GM23248 (cell line): ENCODE measurements around the gene AFDN. TPM values are rescaled to one million over a fixed set of nuclear protein-coding genes. Genes with fewer than 3 reads are reported as not detected.

Source experiments
- DNase-seq: peaks from one replicate; pipeline ENCODE4 v3.0.0-alpha.2; 2015
- H2AFZ ChIP-seq: fragments of 200-600 bp; sonication (generic); 2 replicates; pipeline ENCODE4 v1.6.1; 2016; ENCODE audit warnings: antibody characterized with exemption
- H3F3A ChIP-seq: fragments of 200-600 bp; sonication (generic); 2 replicates; pipeline ENCODE4 v1.6.1; 2016; ENCODE audit warnings: mild to moderate bottlenecking, antibody characterized with exemption, mixed run types; ENCODE audit not compliant: insufficient read depth
- H3K27ac ChIP-seq: fragments of 200-600 bp; sonication (generic); 2 replicates; pipeline ENCODE4 v1.5.1; 2016; ENCODE audit warnings: mild to moderate bottlenecking
- H3K27me3 ChIP-seq: fragments of 200-600 bp; sonication (generic); replicated peaks from 2 replicates; pipeline ENCODE4 v1.6.1; 2016; ENCODE audit warnings: mild to moderate bottlenecking; ENCODE audit not compliant: insufficient read depth
- H3K36me3 ChIP-seq: fragments of 200-600 bp; sonication (generic); 2 replicates; pipeline ENCODE4 v1.6.1; 2016; ENCODE audit warnings: low read depth, mild to moderate bottlenecking
- H3K4me1 ChIP-seq: fragments of 200-600 bp; sonication (generic); 2 replicates; pipeline ENCODE4 v1.6.1; 2016; ENCODE audit warnings: mild to moderate bottlenecking; ENCODE audit not compliant: insufficient read depth
- H3K4me2 ChIP-seq: fragments of 200-600 bp; sonication (generic); one replicate; pipeline ENCODE4 v1.6.1; 2016; ENCODE audit warnings: mild to moderate bottlenecking; ENCODE audit not compliant: unreplicated experiment
- H3K4me3 ChIP-seq: fragments of 200-600 bp; sonication (generic); 2 replicates; pipeline ENCODE4 v1.5.1; 2016; ENCODE audit warnings: mild to moderate bottlenecking
- H3K79me2 ChIP-seq: fragments of 200-600 bp; sonication (generic); 2 replicates; pipeline ENCODE4 v1.6.1; 2016; ENCODE audit warnings: mild to moderate bottlenecking; ENCODE audit not compliant: insufficient read depth
- H3K9ac ChIP-seq: fragments of 200-600 bp; sonication (generic); 2 replicates; pipeline ENCODE4 v1.6.1; 2016; ENCODE audit warnings: mild to moderate bottlenecking
- H3K9me2 ChIP-seq: fragments of 200-600 bp; sonication (generic); 2 replicates; pipeline ENCODE4 v1.6.1; 2016; ENCODE audit warnings: mixed run types, mild to moderate bottlenecking, moderate library complexity; ENCODE audit not compliant: insufficient read depth
- H3K9me3 ChIP-seq: fragments of 200-600 bp; sonication (generic); one replicate; pipeline ENCODE4 v1.6.1; 2017; ENCODE audit warnings: low read depth
- H4K20me1 ChIP-seq: fragments of 200-600 bp; sonication (generic); 2 replicates; pipeline ENCODE4 v1.6.0; 2016; ENCODE audit not compliant: insufficient read depth
- EZH2 ChIP-seq: fragments of 200-600 bp; sonication (generic); IDR thresholded peaks from 2 replicates; pipeline ENCODE4 v1.6.1; 2018; ENCODE audit warnings: antibody characterized with exemption, mild to moderate bottlenecking; ENCODE audit not compliant: insufficient read depth, poor library complexity, severe bottlenecking
- EZH2phosphoT487 ChIP-seq: fragments of 200-600 bp; sonication (generic); IDR thresholded peaks from 2 replicates; pipeline ENCODE4 v1.6.1; 2018; ENCODE audit warnings: antibody characterized with exemption, moderate library complexity, mild to moderate bottlenecking, low read depth; ENCODE audit not compliant: insufficient read depth
- WGBS, 2 experiments: methylation state at CpG; one replicate each; pipeline ENCODE4 v1.1.6; 2015 to 2017; ENCODE audit warnings: low lambda C conversion rate in 2 of 2, low coverage in 1 of 2; ENCODE audit errors: missing lambda C conversion rate in 2 of 2; 5-methylcytosine and 5-hydroxymethylcytosine counted together
- in situ Hi-C: fragments of 300-500 bp; cut with MboI; formaldehyde crosslinking; loops from 2 replicates; pipeline ENCODE4 v1.15.0; 2020
- polyA plus RNA-seq: library from polyadenylated mRNA; unstranded; fragments of >200 nt; fragmentation: Nextera tagmentation; extraction: Ambion mirVana; gene quantifications from 2 replicates; pipeline ENCODE4 v1.2.1, GENCODE V29; 2016
- total RNA-seq: library from RNA; depleted of rRNA; stranded (reverse); fragments of >200 nt; shearing (Covaris generic); gene quantifications from 2 replicates; pipeline ENCODE4 v1.2.3, GENCODE V29; 2014

The AFDN gene
- total and polyA plus RNA-seq, 2 experiments from 2014 or later: 4.5 to 13.8 TPM

DNA sequence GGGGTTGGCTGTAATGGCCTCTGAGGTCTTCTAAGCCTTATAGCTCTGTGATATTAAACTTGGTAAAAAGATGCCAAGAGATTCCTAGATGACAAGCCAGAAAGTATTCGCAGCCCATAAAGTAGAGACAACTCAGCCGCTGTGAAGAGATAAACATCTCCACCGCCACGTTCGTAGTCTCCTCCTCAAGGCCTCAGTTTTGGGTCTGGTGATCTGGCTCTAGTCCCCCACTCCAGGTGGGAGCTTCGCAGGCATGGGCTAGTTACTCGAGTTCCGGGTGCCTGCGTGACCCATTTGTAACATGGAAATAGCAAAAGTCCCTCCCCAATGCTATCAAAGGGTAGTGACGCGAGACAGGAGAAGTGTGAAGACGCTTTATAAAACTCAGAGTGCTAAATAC is 28.3 kb upstream of the AFDN start:
- 80 to 81% methylated on average over 12 of the region's 12 CpGs for WGBS, 2 experiments

DNA sequence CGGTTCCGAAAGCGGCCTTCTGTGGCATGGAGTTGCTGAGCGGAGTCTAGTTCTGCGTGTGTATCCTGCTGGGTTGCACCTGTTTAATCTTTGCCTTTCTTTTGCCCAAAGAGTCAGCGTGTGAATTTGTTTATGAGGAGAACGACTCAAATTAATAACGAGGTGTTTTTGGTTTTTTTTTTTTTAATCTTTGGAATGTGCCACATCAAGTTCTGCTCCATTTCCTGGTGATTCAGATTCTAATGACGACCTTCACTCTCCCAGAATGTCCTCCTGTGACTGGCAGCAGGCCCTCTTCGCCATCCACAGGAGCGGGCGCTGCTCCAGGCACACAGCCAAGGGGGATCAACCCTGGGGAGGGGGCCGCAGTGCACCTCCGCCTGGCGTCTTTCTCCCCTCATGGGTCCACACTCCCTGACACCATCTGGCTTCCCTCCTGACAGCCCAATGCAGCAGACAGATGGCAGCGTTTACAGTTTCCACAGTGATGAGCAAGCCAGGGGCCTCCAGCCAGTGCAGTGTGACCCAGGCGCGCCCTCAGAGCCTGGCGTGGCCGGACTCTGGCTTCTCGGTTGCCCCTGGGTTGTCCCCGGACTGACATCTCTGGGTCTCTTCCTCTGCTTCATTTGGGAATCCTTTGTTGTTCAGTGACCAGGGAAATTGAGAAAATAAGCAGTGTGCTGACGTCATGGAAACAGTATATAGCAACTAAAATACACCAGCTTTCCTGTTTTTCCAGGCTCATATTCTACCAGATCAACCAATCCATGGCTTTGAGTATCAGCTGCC is 27.5 kb upstream of the AFDN start:
- H4K20me1 ChIP-seq: no peaks in the 10 kb centered on the region
- DNase-seq: peak; percentile 22
- H3K4me1 ChIP-seq: no peaks in the 10 kb centered on the region
- 33% methylated on average over 22 to 23 of the region's 23 CpGs for WGBS, 2 experiments
- no peak overlapping the region for H2AFZ ChIP-seq
- no peaks in the 10 kb centered on the region for H3F3A ChIP-seq
- in situ Hi-C loops: no loop called here
- no peak overlapping the region for H3K4me2 ChIP-seq
- H3K9me3 ChIP-seq: no peaks in the 10 kb centered on the region
- H3K27ac ChIP-seq: no peak overlapping the region
- no peaks in the 10 kb centered on the region for H3K36me3 ChIP-seq
- H3K4me3 ChIP-seq: no peak overlapping the region
- H3K79me2 ChIP-seq: no peaks in the 10 kb centered on the region
- H3K27me3 ChIP-seq: peaks cover 18% of the 10 kb centered on the region
- TF ChIP-seq EZH2: no peak
- no peak for TF ChIP-seq EZH2phosphoT487
- no peak overlapping the region for H3K9ac ChIP-seq
- H3K9me2 ChIP-seq: no peaks in the 10 kb centered on the region

More for the DNA sequence above, 28.3 kb upstream of the AFDN start:
- H3F3A ChIP-seq: no peaks in the 10 kb centered on the region
- no peaks in the 10 kb centered on the region for H3K4me1 ChIP-seq
- H3K9me2 ChIP-seq: no peaks in the 10 kb centered on the region
- DNase-seq: no peak
- no peak overlapping the region for H2AFZ ChIP-seq
- H4K20me1 ChIP-seq: no peaks in the 10 kb centered on the region
- no peaks in the 10 kb centered on the region for H3K9me3 ChIP-seq
- H3K36me3 ChIP-seq: no peaks in the 10 kb centered on the region
- peaks cover 18% of the 10 kb centered on the region for H3K27me3 ChIP-seq
- in situ Hi-C loops: no loop called here
- no peak overlapping the region for H3K9ac ChIP-seq
- no peak overlapping the region for H3K4me3 ChIP-seq
- no peaks in the 10 kb centered on the region for H3K79me2 ChIP-seq
- H3K4me2 ChIP-seq: no peak overlapping the region
- TF ChIP-seq EZH2: no peak
- no peak for TF ChIP-seq EZH2phosphoT487
- no peak overlapping the region for H3K27ac ChIP-seq

DNA sequence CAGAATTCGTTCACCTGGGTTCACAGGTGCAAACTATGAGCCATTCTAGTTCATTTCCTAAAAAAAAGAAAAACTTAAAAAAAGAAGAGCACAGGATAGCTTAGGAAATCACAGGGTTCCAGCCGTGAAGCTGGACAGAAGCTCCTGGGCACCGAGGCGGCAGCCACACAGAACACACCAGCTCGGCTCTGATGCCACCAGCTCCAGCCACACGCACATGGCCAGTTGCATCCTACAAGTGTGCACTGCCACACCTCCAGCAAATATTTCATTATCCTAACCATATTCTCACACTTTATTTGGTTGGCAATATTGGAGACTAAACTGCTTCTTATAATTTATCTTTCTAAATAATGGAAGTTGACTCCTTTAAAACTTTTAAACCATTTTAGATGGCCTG is 26.2 kb upstream of the AFDN start:
- Histone ChIP-seq H2AFZ (no peak overlapping the region), H3K27me3 (peaks cover 16% of the 10 kb centered on the region), H3F3A (no peaks in the 10 kb centered on the region), H3K36me3 (no peaks in the 10 kb centered on the region), H3K9ac (no peak overlapping the region), H3K9me3 (no peaks in the 10 kb centered on the region), H3K4me1 (no peaks in the 10 kb centered on the region), H3K79me2 (no peaks in the 10 kb centered on the region), H3K27ac (no peak overlapping the region), H3K4me3 (no peak overlapping the region), H3K4me2 (no peak overlapping the region), H3K9me2 (no peaks in the 10 kb centered on the region), H4K20me1 (no peaks in the 10 kb centered on the region)
- TF ChIP-seq EZH2 (no peak), EZH2phosphoT487 (no peak)
- WGBS, 2 experiments: 73 to 76% methylated on average over 6 of the region's 6 CpGs
- in situ Hi-C loops: no loop called here
- DNase-seq: no peak

DNA sequence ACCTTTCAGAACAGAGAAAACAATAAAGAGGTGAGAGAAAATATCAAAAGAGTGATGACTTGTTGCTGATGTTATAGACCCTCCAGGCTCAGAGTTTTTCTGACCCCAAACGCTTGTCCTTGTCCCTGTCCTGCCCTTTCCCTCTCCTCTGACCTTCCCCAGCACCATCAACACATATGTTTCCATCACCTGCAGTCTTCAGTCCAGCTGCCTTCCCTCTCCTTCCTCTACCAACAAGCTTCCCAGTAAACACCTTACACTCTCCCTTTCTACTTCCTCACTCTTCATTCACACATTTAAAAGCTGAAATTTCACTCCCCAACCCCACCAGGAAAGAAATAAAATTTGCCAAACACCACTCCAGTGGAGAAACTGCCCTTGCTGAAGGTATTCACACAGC is 25.4 kb upstream of the AFDN start:
- DNase-seq: no peak
- in situ Hi-C loops: no loop called here
- H4K20me1 ChIP-seq: no peaks in the 10 kb centered on the region
- H3K4me2 ChIP-seq: no peak overlapping the region
- no peaks in the 10 kb centered on the region for H3K36me3 ChIP-seq
- no peaks in the 10 kb centered on the region for H3K4me1 ChIP-seq
- H3K27ac ChIP-seq: no peak overlapping the region
- H3F3A ChIP-seq: no peaks in the 10 kb centered on the region
- H3K79me2 ChIP-seq: no peaks in the 10 kb centered on the region
- peaks cover 10% of the 10 kb centered on the region for H3K27me3 ChIP-seq
- no peak overlapping the region for H3K9ac ChIP-seq
- H3K9me2 ChIP-seq: no peaks in the 10 kb centered on the region
- WGBS, 2 experiments: 15 to 17% methylated on average over 1 of the region's 1 CpG
- no peak for TF ChIP-seq EZH2
- TF ChIP-seq EZH2phosphoT487: no peak
- no peak overlapping the region for H3K4me3 ChIP-seq
- H3K9me3 ChIP-seq: no peaks in the 10 kb centered on the region
- no peak overlapping the region for H2AFZ ChIP-seq
